Measurements from ENCODE around the gene ABLIM3.

DNA sequence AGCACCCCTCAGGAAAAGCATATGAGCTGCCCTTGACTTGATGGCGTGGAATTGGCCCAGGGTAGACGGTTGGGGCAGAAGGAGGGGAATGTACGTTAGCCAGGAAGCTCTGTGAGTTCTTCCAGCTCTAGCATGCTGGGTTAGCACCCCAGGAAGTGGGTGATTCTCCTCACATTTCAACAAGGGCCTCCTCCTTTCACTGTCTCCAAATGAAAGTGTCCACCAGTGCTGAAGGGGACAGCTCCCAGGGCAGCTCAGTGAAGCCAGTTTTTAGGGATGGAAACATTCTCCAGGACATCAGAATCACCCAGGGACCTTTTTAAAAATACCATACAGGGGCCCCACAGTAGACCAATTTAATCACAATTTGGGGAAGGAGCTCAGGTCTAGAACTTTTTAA lies 113.2 kb downstream of the ABLIM3 start:
- TF ChIP-seq POLR2A (IDR thresholded peaks at IDR 0.05; ENCODE audit: low read length) (no peak), GATA1 (IDR thresholded peaks at IDR 0.05; ENCODE audit: low read depth, low read length) (no peak)
